ENCODE results near the gene AIPL1. TPM values are rescaled to one million over a fixed set of nuclear protein-coding genes. Genes with fewer than 3 reads are reported as not detected.

Gene AIPL1
- total RNA-seq, 2 experiments from 2014 or later: not detected

- POLR2A ChIA-PET: interaction anchor here (0.7 kb wide), 1 partner anchor 327 kb away, joined by 3 read pairs; the partner anchor contains the start of gene XAF1
- H3K4me3 Mint-ChIP-seq: peak overlapping the region; percentile 47
Observed at GRCh38 chr17:6428207-6428965, 6.5 kb downstream of the AIPL1 start.

GRCh38 chr17:6427279-6427781 is 7.6 kb downstream of the AIPL1 start:
- ATAC-seq (ENCODE audit: low read depth): peak; percentile 83
- H3K27me3 Mint-ChIP-seq: peaks cover 48% of the 10 kb centered on the region
- POLR2A ChIA-PET: interaction anchor here (0.7 kb wide), 1 partner anchor 328 kb away, joined by 3 read pairs; the partner anchor contains the start of gene XAF1
- peak; percentile 73 for DNase-seq
- peaks cover 1% of the 10 kb centered on the region for H3K36me3 Mint-ChIP-seq
- H3K4me3 Mint-ChIP-seq: peak overlapping the region; percentile 67
- H3K9me3 Mint-ChIP-seq: peaks cover 12% of the 10 kb centered on the region
- peaks cover 10% of the 10 kb centered on the region for H3K4me1 Mint-ChIP-seq
- H3K27ac Mint-ChIP-seq: peak overlapping the region; percentile 87

More at GRCh38 chr17:6428207-6428965, 6.5 kb downstream of the AIPL1 start:
- ATAC-seq (ENCODE audit: low read depth) (no peak), DNase-seq (no peak)
- H3K4me1 Mint-ChIP-seq: peaks cover 10% of the 10 kb centered on the region
- H3K9me3 Mint-ChIP-seq: peaks cover 12% of the 10 kb centered on the region
- peaks cover 1% of the 10 kb centered on the region for H3K36me3 Mint-ChIP-seq
- H3K27ac Mint-ChIP-seq: no peak overlapping the region
- peaks cover 54% of the 10 kb centered on the region for H3K27me3 Mint-ChIP-seq

GRCh38 chr17:6426356-6427101 is 8.4 kb downstream of the AIPL1 start:
- H3K9me3 Mint-ChIP-seq: peaks cover 10% of the 10 kb centered on the region
- H3K27ac Mint-ChIP-seq: no peak overlapping the region
- peaks cover 12% of the 10 kb centered on the region for H3K4me1 Mint-ChIP-seq
- peaks cover 43% of the 10 kb centered on the region for H3K27me3 Mint-ChIP-seq
- POLR2A ChIA-PET: no interaction called here
- DNase-seq (no peak), ATAC-seq (ENCODE audit: low read depth) (no peak)
- H3K4me3 Mint-ChIP-seq: no peak overlapping the region
- H3K36me3 Mint-ChIP-seq: peaks cover 1% of the 10 kb centered on the region

DNA sequence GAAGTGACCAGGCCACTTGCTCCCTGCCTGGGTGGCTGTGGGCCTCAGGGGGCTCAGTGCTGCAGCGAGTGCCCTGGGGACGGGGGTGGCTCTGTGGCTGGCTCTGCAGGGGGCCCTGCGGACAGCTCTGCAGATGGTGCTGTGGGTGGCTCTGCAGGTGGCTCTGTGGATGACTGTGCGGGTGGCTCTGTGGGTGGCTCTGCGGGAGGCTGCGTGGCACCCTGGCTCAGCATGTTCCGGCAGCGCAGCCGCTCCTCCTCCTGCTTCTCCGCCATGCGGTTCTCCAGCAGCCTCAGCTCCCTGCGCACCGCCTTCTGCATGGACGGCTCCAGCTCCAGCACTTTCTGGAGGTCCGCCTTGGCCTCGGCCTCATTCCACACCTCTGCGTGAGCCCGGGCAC is 9.5 kb downstream of the AIPL1 start:
- Mint-ChIP-seq H3K4me1 (peaks cover 12% of the 10 kb centered on the region), H3K9me3 (peaks cover 4% of the 10 kb centered on the region), H3K4me3 (no peak overlapping the region), H3K36me3 (peaks cover 1% of the 10 kb centered on the region), H3K27me3 (peaks cover 41% of the 10 kb centered on the region), H3K27ac (no peak overlapping the region)
- ATAC-seq (ENCODE audit: low read depth) (no peak), DNase-seq (no peak)
- POLR2A ChIA-PET: interaction anchor here (1.9 kb wide), 1 partner anchor 841 kb away, joined by 5 read pairs; the partner anchor contains the start of gene NLRP1

DNA sequence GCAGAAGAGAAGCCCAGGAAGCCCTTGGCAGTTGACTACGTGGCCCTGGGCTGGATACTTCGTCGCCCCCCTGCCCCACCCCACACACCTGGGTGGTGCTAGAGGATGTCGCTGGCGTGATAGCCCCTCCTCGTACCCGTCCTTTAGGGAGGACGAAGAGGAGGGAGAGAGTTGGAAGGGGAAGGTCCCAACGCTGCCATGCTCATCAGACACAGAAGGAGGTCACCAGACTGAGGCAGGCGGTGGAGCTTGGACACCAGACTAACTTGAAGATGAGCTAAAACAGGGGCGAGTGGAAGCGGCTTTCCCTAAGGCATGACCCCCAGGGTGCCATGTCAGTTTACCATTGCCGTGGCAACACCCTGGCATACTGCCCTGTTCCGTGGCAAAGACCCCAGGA is 11.0 kb downstream of the AIPL1 start:
- Mint-ChIP-seq H3K9me3 (no peaks in the 10 kb centered on the region), H3K27me3 (peaks cover 43% of the 10 kb centered on the region), H3K36me3 (no peaks in the 10 kb centered on the region), H3K4me3 (no peak overlapping the region), H3K27ac (no peak overlapping the region), H3K4me1 (peaks cover 12% of the 10 kb centered on the region)
- POLR2A ChIA-PET: interaction anchor here (1.9 kb wide), 1 partner anchor 840 kb away, joined by 5 read pairs; the partner anchor contains the start of gene NLRP1
- no peak for ATAC-seq (ENCODE audit: low read depth)
- no peak for DNase-seq

GRCh38 chr17:6422654-6423241 is 12.2 kb downstream of the AIPL1 start:
- ATAC-seq (ENCODE audit: low read depth): no peak

DNA sequence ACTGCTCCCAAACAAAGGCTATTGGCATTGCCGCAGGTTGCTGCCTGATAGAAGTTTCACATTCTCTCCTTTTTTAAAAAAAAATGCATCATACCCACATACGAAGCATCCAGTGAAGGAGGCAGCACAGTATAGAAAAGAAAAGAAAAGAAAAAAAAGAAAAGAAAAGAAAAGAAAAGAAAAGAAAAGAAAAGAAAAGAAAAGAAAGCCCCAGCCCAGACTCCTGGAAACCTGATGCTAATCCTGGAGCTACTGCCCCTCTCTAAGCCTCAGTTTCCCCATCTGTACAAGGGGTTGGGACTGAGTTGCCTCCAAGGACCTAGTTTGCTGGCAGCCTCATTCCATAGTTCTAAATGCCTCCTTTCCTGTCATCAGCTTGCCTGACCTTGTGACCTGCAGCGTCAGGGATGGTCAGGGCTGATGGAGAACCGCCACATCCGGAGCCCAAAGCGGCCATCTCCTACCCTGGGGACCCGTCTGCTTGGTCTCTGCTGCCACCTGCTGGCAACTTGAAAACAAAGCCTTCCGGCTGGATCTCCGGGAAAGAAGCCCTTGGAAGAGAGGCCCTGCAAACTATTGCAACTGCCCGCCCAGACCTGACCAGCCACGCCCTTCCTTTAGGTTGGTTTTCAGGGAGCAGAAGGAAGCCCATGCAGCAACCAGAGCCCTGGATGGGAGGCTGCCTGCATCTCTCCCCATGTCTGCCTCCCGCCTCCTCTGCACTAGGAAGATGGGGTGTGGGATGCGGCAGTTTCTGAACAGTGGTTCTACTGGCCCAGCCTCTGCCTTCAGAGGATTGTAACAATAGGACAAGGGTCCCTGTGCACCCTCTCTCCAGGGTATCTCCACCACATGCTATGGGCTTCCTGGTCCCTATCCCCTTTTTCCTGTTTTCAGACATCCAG is 13.0 kb downstream of the AIPL1 start:
- Mint-ChIP-seq H3K9me3 (no peaks in the 10 kb centered on the region), H3K27me3 (peaks cover 49% of the 10 kb centered on the region), H3K36me3 (no peaks in the 10 kb centered on the region), H3K27ac (no peak overlapping the region), H3K4me3 (no peak overlapping the region), H3K4me1 (peaks cover 4% of the 10 kb centered on the region)
- POLR2A ChIA-PET: interaction anchor here (0.8 kb wide), 1 partner anchor 25 kb away, joined by 3 read pairs; no protein-coding TSS in a partner anchor
- ATAC-seq (ENCODE audit: low read depth) (peak; percentile 73), DNase-seq (peak; percentile 77)

More at GRCh38 chr17:6422654-6423241, 12.2 kb downstream of the AIPL1 start:
- peaks cover 43% of the 10 kb centered on the region for H3K27me3 Mint-ChIP-seq
- H3K9me3 Mint-ChIP-seq: no peaks in the 10 kb centered on the region
- H3K27ac Mint-ChIP-seq: no peak overlapping the region
- DNase-seq: no peak
- no peaks in the 10 kb centered on the region for H3K36me3 Mint-ChIP-seq
- POLR2A ChIA-PET: interaction anchor here (0.8 kb wide), 1 partner anchor 24 kb away, joined by 3 read pairs; no protein-coding TSS in a partner anchor
- H3K4me1 Mint-ChIP-seq: peaks cover 12% of the 10 kb centered on the region
- no peak overlapping the region for H3K4me3 Mint-ChIP-seq

DNA sequence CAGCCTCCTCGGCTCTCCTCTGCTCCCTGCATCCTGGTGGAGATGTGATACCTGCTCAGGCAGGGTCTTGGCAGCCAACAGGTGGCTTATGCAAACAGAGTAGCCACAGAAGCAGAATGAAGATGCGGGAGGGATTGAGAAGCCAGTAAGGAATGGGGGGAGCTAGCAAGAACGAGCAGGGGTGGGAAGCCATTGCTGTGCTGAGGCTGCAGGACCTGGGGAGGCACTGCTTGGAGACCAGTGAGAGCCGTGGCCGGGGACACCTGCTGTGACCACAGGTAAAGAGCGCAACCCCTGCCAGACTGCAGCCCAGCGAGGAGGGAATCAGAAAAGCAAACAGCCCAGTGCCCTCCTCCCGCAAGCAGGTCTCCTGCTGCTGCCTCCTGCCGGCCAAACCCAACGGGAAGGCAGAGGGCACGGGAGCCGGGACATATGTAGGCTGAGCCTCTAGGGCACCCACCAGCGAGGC is 14.7 kb downstream of the AIPL1 start:
- Mint-ChIP-seq H3K4me3 (no peak overlapping the region), H3K9me3 (no peaks in the 10 kb centered on the region), H3K36me3 (no peaks in the 10 kb centered on the region), H3K27ac (no peak overlapping the region), H3K27me3 (peaks cover 40% of the 10 kb centered on the region), H3K4me1 (peaks cover 2% of the 10 kb centered on the region)
- ATAC-seq (ENCODE audit: low read depth): peak; percentile 30
- no peak for DNase-seq
- POLR2A ChIA-PET: no interaction called here

- no peaks in the 10 kb centered on the region for H3K36me3 Mint-ChIP-seq
- no peak for DNase-seq
- H3K4me3 Mint-ChIP-seq: no peak overlapping the region
- H3K27me3 Mint-ChIP-seq: peaks cover 28% of the 10 kb centered on the region
- no peak for ATAC-seq (ENCODE audit: low read depth)
- POLR2A ChIA-PET: no interaction called here
- no peak overlapping the region for H3K27ac Mint-ChIP-seq
- H3K4me1 Mint-ChIP-seq: no peaks in the 10 kb centered on the region
- no peaks in the 10 kb centered on the region for H3K9me3 Mint-ChIP-seq
Observed at GRCh38 chr17:6415616-6416015, 19.3 kb downstream of the AIPL1 start.

- no peaks in the 10 kb centered on the region for H3K9me3 Mint-ChIP-seq
- H3K27me3 Mint-ChIP-seq: peaks cover 18% of the 10 kb centered on the region
- no peaks in the 10 kb centered on the region for H3K4me1 Mint-ChIP-seq
- DNase-seq (no peak), ATAC-seq (ENCODE audit: low read depth) (peak; percentile 26)
- POLR2A ChIA-PET: no interaction called here
- H3K4me3 Mint-ChIP-seq: no peak overlapping the region
- H3K36me3 Mint-ChIP-seq: no peaks in the 10 kb centered on the region
- no peak overlapping the region for H3K27ac Mint-ChIP-seq
Observed at GRCh38 chr17:6413065-6413464, 21.9 kb downstream of the AIPL1 start.

- H3K4me1 Mint-ChIP-seq: no peaks in the 10 kb centered on the region
- H3K4me3 Mint-ChIP-seq: no peak overlapping the region
- DNase-seq (no peak), ATAC-seq (ENCODE audit: low read depth) (no peak)
- H3K36me3 Mint-ChIP-seq: no peaks in the 10 kb centered on the region
- H3K9me3 Mint-ChIP-seq: no peaks in the 10 kb centered on the region
- POLR2A ChIA-PET: no interaction called here
- no peak overlapping the region for H3K27ac Mint-ChIP-seq
- peaks cover 12% of the 10 kb centered on the region for H3K27me3 Mint-ChIP-seq
Observed at GRCh38 chr17:6408735-6409134, 26.2 kb downstream of the AIPL1 start.

DNA sequence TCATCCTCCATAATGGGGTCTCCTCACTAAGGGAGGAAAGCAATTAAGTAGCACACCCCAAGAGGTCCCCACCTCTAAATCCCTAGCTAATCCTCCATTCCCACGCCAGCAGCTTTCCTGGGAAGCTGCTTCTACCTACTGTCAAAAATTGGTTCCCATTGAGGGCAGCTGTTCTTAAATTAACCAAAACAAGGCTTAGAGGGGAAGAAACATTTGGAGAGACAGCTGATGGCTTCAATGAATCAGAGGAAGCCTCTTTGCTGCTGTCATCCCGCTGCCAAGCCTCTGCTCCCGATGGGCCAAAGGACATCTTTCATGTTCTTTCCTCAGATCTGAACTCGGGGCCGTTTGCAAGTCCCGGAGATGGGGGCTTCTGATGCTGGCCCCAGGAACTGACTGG is 26.6 kb downstream of the AIPL1 start:
- ATAC-seq (ENCODE audit: low read depth) (no peak), DNase-seq (no peak)
- H3K4me1 Mint-ChIP-seq: no peaks in the 10 kb centered on the region
- peaks cover 8% of the 10 kb centered on the region for H3K27me3 Mint-ChIP-seq
- H3K36me3 Mint-ChIP-seq: no peaks in the 10 kb centered on the region
- H3K27ac Mint-ChIP-seq: no peak overlapping the region
- POLR2A ChIA-PET: no interaction called here
- H3K9me3 Mint-ChIP-seq: no peaks in the 10 kb centered on the region
- H3K4me3 Mint-ChIP-seq: no peak overlapping the region

Data from activated naive CD8-positive, alpha-beta T cell treated with anti-CD3 and anti-CD28 coated beads, Interleukin-2, amount 10 ng/mL, durations not matched to agents 7 days and 5 days (primary cell).